ENCODE data around the gene OR2F2. TPM values are rescaled to one million over a fixed set of nuclear protein-coding genes. Genes with fewer than 3 reads are reported as not detected.
A peak's percentile ranks its signal among the peaks of the same experiment; 100 is the strongest.

Gene OR2F2
- total RNA-seq (2014; rRNA removed; shearing (Covaris generic)) = not detected in 2 replicates

GRCh38 chr7:143934526-143935325 is at the start of gene OR2F2:
OR2F2 (plus strand) TSS chr7:143935233; CDS start chr7:143935233, 0 bp downstream.
- no peak for DNase-seq (ENCODE audit: low read depth)

- no peak for DNase-seq (ENCODE audit: low read depth)
Measured at GRCh38 chr7:143885951-143886350, 49.1 kb upstream of the OR2F2 start.

- no peak for DNase-seq (ENCODE audit: low read depth)
Measured at GRCh38 chr7:143886826-143887477, 48.1 kb upstream of the OR2F2 start.

- DNase-seq (ENCODE audit: low read depth) = no peak
Measured at GRCh38 chr7:143889068-143889467, 46.0 kb upstream of the OR2F2 start.

GRCh38 chr7:143890558-143890957 is 44.5 kb upstream of the OR2F2 start:
- no peak for DNase-seq (ENCODE audit: low read depth)

- DNase-seq (ENCODE audit: low read depth) = no peak
Measured at GRCh38 chr7:143891457-143891856, 43.6 kb upstream of the OR2F2 start.

GRCh38 chr7:143892527-143893300 is 42.3 kb upstream of the OR2F2 start:
- peak; percentile 54 for DNase-seq (ENCODE audit: low read depth)

- no peak for DNase-seq (ENCODE audit: low read depth)
Measured at GRCh38 chr7:143896667-143897066, 38.4 kb upstream of the OR2F2 start.

- DNase-seq (ENCODE audit: low read depth) = no peak
Measured at GRCh38 chr7:143898810-143899209, 36.2 kb upstream of the OR2F2 start.

GRCh38 chr7:143900230-143900766 is 34.7 kb upstream of the OR2F2 start:
- no peak for DNase-seq (ENCODE audit: low read depth)

GRCh38 chr7:143901332-143901667 is 33.7 kb upstream of the OR2F2 start:
- no peak for DNase-seq (ENCODE audit: low read depth)

GRCh38 chr7:143901668-143902331 is 33.2 kb upstream of the OR2F2 start, which contains the start of gene TCAF1:
TCAF1 (minus strand) TSS chr7:143902176; CDS start chr7:143876608, 25,568 bp downstream.
- peak; percentile 93 for DNase-seq (ENCODE audit: low read depth)

GRCh38 chr7:143902332-143902899 is 32.6 kb upstream of the OR2F2 start:
- no peak for DNase-seq (ENCODE audit: low read depth)

GRCh38 chr7:143905509-143905908 is 29.5 kb upstream of the OR2F2 start:
- no peak for DNase-seq (ENCODE audit: low read depth)

- DNase-seq (ENCODE audit: low read depth) = no peak
Measured at GRCh38 chr7:143906151-143906550, 28.9 kb upstream of the OR2F2 start.

GRCh38 chr7:143906895-143907294 is 28.1 kb upstream of the OR2F2 start:
- DNase-seq (ENCODE audit: low read depth) = no peak

- no peak for DNase-seq (ENCODE audit: low read depth)
Measured at GRCh38 chr7:143908120-143908519, 26.9 kb upstream of the OR2F2 start.

- no peak for DNase-seq (ENCODE audit: low read depth)
Measured at GRCh38 chr7:143909863-143910262, 25.2 kb upstream of the OR2F2 start.

- no peak for DNase-seq (ENCODE audit: low read depth)
Measured at GRCh38 chr7:143910473-143911248, 24.4 kb upstream of the OR2F2 start.

GRCh38 chr7:143913945-143914615 is 21.0 kb upstream of the OR2F2 start:
- DNase-seq (ENCODE audit: low read depth) = no peak
